GM19467 (cell line): ENCODE data around the gene JUND.

ENCODE experiments used
- ATAC-seq: cut with Tn5 transposase; IDR thresholded peaks from one replicate; pipeline ENCODE4 v1.9.1; 2021; ENCODE audit warnings: mild to moderate bottlenecking, moderate library complexity; ENCODE audit not compliant: unreplicated experiment

Gene JUND

GRCh38 chr19:18308948-18309325 is 27.5 kb upstream of the JUND start:
- no peak for ATAC-seq

- no peak for ATAC-seq
These were observed 26.9 kb upstream of the JUND start for GRCh38 chr19:18308051-18308947.

- no peak for ATAC-seq
These were observed 25.9 kb upstream of the JUND start for GRCh38 chr19:18307271-18307681.

GRCh38 chr19:18306888-18307260 is 25.5 kb upstream of the JUND start:
- ATAC-seq: no peak

- ATAC-seq: no peak
These were observed 24.9 kb upstream of the JUND start for GRCh38 chr19:18306209-18306887.

- ATAC-seq: peak; percentile 31
These were observed 23.3 kb upstream of the JUND start for GRCh38 chr19:18304458-18305310.

GRCh38 chr19:18304208-18304457 is 22.7 kb upstream of the JUND start:
- no peak for ATAC-seq

- no peak for ATAC-seq
These were observed 20.3 kb upstream of the JUND start for GRCh38 chr19:18301718-18302111.

- ATAC-seq: no peak
These were observed 19.7 kb upstream of the JUND start for GRCh38 chr19:18300930-18301717.

- no peak for ATAC-seq
These were observed 18.2 kb upstream of the JUND start for GRCh38 chr19:18299654-18300053.

- no peak for ATAC-seq
These were observed 17.2 kb upstream of the JUND start for GRCh38 chr19:18298601-18299000.

- no peak for ATAC-seq
These were observed 15.9 kb upstream of the JUND start for GRCh38 chr19:18297308-18297707.

GRCh38 chr19:18295034-18295451 is 13.6 kb upstream of the JUND start:
- no peak for ATAC-seq

- no peak for ATAC-seq
These were observed 13.0 kb upstream of the JUND start for GRCh38 chr19:18294467-18294864.

- no peak for ATAC-seq
These were observed 12.4 kb upstream of the JUND start for GRCh38 chr19:18293642-18294466.

- ATAC-seq: no peak
These were observed 11.6 kb upstream of the JUND start for GRCh38 chr19:18292810-18293641.

GRCh38 chr19:18292462-18292809 is 11.0 kb upstream of the JUND start:
- no peak for ATAC-seq

- ATAC-seq: no peak
These were observed 10.4 kb upstream of the JUND start for GRCh38 chr19:18291590-18292461.
